GM19397 (cell line): ENCODE data around the gene COX20.

ENCODE experiments used
- ATAC-seq: cut with Tn5 transposase; IDR thresholded peaks from one replicate; pipeline ENCODE4 v1.9.1; 2021; ENCODE audit warnings: mild to moderate bottlenecking, moderate library complexity; ENCODE audit not compliant: unreplicated experiment

The COX20 gene

GRCh38 chr1:244850896-244851295, 15.4 kb downstream of the COX20 start:
- ATAC-seq = no peak

- ATAC-seq = no peak
These were observed 16.2 kb downstream of the COX20 start for GRCh38 chr1:244851546-244852231.

GRCh38 chr1:244852694-244853093, 17.2 kb downstream of the COX20 start:
- no peak for ATAC-seq

DNA sequence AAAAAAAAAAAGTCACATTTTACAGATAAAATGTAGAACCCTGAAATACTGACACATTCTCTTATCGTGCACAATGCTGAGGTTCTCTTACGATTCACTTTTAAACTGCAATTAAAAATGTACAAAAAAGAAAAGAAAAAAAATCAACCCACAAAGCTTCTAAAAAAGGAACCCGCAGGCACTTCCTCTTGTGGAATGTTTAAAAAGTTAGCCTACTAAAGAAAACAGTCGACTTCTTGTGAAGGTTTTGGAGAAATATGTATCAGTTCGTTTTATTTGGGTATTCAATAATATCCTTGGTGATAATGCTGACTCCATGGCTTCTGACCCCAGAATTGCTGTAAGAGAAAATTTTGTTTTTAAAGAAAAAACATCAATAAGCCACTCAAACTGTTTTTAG, 18.7 kb downstream of the COX20 start:
- no peak for ATAC-seq

DNA sequence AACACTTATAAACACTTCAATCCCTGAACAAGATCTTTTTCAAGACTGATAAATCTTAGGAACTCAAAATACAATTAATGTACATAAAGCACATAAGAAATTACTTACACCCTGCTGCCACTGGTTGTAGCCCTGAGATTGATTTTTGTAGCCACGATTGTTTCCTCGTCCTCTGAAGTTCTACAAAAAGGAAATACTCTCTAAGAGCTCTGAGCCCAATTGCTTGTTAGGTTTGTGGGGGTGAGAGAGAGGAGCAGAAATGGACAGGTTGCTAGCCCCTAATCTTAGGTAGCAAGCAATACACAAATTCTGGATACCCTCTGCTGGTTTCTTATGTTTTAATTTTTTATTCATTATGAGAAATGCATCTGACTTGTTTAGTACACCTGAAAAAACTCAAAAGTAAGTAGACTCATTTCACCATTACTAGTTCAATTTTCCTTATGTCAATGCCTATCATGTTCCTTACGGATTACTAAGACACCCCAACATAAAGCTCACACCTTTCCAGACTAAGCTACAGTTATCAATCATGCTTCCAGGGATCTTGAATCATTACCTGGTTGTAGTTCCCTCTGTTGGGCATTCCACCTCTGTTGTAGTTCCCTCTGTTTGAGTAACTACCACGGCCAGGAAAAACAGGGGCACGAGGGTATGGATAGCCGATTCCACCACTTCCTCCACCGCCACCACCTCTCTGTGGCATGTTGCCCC, 19.6 kb downstream of the COX20 start:
- no peak for ATAC-seq

DNA sequence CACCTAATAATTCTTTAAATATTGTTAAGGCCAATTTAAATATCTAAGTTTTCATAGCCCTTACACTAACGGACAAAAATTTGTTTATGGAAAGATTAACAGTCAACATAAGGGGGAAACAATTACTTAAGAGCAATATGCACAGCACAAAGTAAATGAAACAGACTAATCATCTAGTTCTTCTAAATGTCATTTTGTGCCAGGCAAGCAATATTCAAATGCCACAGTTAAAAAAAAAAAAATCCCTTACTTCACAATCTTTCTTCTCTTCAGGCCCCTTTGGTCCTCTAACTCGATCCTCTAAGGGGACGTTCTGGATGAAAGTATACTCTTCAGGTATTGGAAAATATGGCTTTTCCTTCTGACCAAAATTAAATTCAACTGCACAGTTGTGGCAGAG, 22.3 kb downstream of the COX20 start:
- ATAC-seq = no peak

DNA sequence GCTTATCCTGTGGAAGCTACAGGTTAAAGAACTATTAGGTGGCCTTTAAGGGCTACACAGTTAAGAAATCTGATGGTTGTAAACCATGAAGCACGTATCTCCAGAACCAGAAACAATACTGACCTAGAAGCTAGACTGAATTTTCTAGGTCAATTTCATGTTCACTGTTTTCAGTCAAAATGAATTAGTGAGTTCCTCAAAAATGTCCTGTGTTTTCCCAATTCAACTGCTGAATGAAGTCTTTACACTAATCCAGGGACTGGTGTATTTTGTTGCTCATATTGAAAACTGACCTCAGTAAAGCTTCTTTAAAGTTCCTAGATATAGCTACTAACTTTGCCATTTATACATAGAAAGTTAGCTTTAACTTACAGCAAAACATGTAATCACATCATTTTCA, 22.9 kb downstream of the COX20 start:
- no peak for ATAC-seq

- no peak for ATAC-seq
These were observed 24.6 kb downstream of the COX20 start for GRCh38 chr1:244860078-244860477.

- ATAC-seq = no peak
These were observed 25.6 kb downstream of the COX20 start for GRCh38 chr1:244860914-244861610.

DNA sequence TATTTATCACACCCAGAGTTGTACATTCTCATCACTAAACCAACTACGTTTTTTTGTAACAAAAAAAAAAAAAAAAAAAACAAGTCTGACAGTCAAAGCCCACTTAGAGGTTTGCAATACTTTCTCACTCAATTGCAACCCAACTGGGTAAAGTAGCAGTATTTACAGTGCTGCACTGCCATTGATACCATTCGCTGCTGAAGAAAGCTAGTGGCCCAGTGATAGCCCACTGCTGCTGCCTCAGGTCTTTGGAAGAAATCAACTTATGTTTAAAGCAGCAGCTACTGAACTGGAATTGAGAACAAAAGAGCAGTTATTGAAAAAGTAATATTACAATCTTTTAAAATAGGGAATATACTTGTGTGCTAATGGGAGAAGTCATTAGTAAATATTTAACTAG, 26.2 kb downstream of the COX20 start:
- ATAC-seq = no peak

DNA sequence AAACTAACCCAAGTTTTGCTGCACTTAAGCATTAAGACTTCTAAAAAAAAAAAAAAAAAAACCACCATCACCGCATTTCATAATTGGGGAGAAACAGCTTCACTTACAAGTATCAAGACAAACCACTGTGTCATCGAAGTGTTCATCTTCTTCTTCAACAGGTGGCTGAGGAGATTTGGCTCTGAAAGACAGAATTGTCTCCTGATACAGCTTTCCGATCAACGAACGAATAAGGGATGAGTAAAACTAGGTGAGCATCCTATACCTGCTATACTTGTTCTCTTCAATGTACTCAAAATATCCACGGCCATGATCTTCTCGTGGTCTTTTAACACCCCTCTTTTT, 26.9 kb downstream of the COX20 start:
- no peak for ATAC-seq

- ATAC-seq = peak; percentile 54
These were observed 27.4 kb downstream of the COX20 start for GRCh38 chr1:244862699-244863490.

- ATAC-seq = peak; percentile 5
These were observed 28.2 kb downstream of the COX20 start for GRCh38 chr1:244863491-244864252.

- peak; percentile 69 for ATAC-seq
These were observed 29.0 kb downstream of the COX20 start, which contains the start of gene HNRNPU for GRCh38 chr1:244864253-244865027. HNRNPU (minus strand) TSS chr1:244864543; CDS start chr1:244864307, 236 bp downstream.

- ATAC-seq = no peak
These were observed 29.5 kb downstream of the COX20 start for GRCh38 chr1:244865028-244865371.

- ATAC-seq = no peak
These were observed 30.4 kb downstream of the COX20 start for GRCh38 chr1:244865820-244866219.

DNA sequence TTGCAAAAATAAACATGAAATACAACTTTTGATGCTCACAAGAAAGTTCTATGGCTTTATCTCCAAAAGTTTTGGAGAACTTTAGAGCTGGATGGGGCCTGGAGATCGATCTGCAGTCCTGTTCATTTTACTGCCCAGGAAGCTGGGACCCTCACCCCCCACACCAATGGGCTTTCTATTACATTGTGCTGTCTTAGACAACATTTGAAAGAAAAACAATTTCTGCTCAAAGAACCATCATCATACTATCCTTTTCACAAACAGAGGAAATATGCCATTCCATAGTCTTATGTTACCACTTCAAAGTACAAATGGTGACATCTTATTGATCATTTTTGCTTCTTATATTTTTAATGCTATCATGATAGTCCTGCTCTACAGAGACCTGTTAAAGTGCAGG, 30.9 kb downstream of the COX20 start:
- ATAC-seq = no peak

DNA sequence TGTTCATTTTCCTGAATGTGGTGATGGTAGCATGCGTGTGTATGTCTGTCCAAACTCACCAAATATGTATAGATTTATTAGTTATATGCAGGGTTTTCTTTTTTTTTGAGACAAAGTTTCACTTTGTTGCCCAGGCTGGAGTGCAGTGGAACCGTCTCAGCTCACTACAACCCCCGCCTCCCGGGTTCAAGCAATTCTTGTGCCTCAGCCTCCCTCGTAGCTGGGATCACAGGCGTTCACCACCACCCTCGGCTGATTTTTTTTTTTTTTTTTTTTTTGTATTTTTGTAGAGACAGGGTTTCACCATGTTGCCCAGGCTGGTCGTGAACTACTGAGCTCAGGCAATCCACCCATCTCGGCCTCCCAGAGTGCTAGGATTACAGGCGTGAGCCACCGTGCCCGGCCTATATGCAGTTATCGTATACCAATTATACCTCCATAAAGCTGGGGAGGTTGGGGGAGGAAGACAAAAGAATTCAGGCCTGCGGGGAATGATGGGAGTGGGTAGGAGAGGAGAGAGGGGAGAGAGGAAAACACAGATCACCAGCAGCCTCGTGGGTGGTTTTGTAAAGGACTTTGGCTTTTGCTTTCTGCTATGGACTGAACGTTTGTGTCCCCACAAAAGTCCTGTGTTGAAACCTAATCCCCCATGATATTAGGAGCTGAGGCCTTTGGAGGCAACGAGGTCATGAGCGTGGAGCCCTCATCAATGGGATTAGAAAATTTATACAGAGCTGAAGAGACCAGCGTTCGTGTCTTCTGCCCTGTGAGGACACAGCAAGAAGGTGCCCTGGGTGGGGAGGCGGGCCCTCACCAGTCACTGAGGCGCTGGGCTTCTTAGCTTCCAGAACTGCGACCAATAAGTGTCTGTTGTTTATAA, 33.3 kb downstream of the COX20 start:
- ATAC-seq = no peak

GRCh38 chr1:244869364-244869827, 33.9 kb downstream of the COX20 start:
- ATAC-seq = no peak
